ENCODE measurements around the gene ARL4C.

ARL4C gene

GRCh38 chr2:234469972-234470371 is 26.9 kb downstream of the ARL4C start:
- H3K36me3 ChIP-seq (ENCODE audit: low read length): no peaks in the 10 kb centered on the region
- H3K79me2 ChIP-seq (ENCODE audit: insufficient read depth, low read length): no peaks in the 10 kb centered on the region
- no peak for TF ChIP-seq EZH2phosphoT487 (conservative IDR thresholded peaks at IDR 0.05; ENCODE audit: low read length)
- no peak for TF ChIP-seq CTCF (IDR thresholded peaks at IDR 0.05; ENCODE audit: insufficient read depth, low read length, poor library complexity, severe bottlenecking)
- H2AFZ ChIP-seq (ENCODE audit: low read depth, low read length, severe bottlenecking): no peak overlapping the region
- no peaks in the 10 kb centered on the region for H3K27me3 ChIP-seq (ENCODE audit: low read length)
- H3K9me2 ChIP-seq (replicated peaks; ENCODE audit: insufficient read depth, low read length): no peaks in the 10 kb centered on the region
- H3K27ac ChIP-seq (ENCODE audit: low read depth, low read length): no peak overlapping the region
- no peak overlapping the region for H3K9ac ChIP-seq (ENCODE audit: low read length)
- no peaks in the 10 kb centered on the region for H3F3A ChIP-seq (ENCODE audit: insufficient read depth)
- H3K4me3 ChIP-seq (ENCODE audit: insufficient read depth, low read length, poor library complexity, severe bottlenecking): no peak overlapping the region
- no peak overlapping the region for H3K4me2 ChIP-seq (ENCODE audit: low read depth, low read length, poor library complexity, severe bottlenecking)
- H4K20me1 ChIP-seq (ENCODE audit: low read depth, low read length): no peaks in the 10 kb centered on the region
- no peaks in the 10 kb centered on the region for H3K9me3 ChIP-seq (ENCODE audit: insufficient read depth, low read length)

GRCh38 chr2:234469251-234469845 is 27.5 kb downstream of the ARL4C start:
- H3F3A ChIP-seq (ENCODE audit: insufficient read depth): no peaks in the 10 kb centered on the region
- no peak overlapping the region for H3K4me2 ChIP-seq (ENCODE audit: low read depth, low read length, poor library complexity, severe bottlenecking)
- no peak overlapping the region for H3K27ac ChIP-seq (ENCODE audit: low read depth, low read length)
- no peaks in the 10 kb centered on the region for H3K27me3 ChIP-seq (ENCODE audit: low read length)
- no peaks in the 10 kb centered on the region for H3K9me3 ChIP-seq (ENCODE audit: insufficient read depth, low read length)
- H3K9me2 ChIP-seq (replicated peaks; ENCODE audit: insufficient read depth, low read length): no peaks in the 10 kb centered on the region
- no peaks in the 10 kb centered on the region for H3K79me2 ChIP-seq (ENCODE audit: insufficient read depth, low read length)
- no peaks in the 10 kb centered on the region for H4K20me1 ChIP-seq (ENCODE audit: low read depth, low read length)
- no peak overlapping the region for H3K4me3 ChIP-seq (ENCODE audit: insufficient read depth, low read length, poor library complexity, severe bottlenecking)
- H3K9ac ChIP-seq (ENCODE audit: low read length): no peak overlapping the region
- H3K36me3 ChIP-seq (ENCODE audit: low read length): no peaks in the 10 kb centered on the region
- no peak overlapping the region for H2AFZ ChIP-seq (ENCODE audit: low read depth, low read length, severe bottlenecking)
- TF ChIP-seq CTCF (IDR thresholded peaks at IDR 0.05; ENCODE audit: insufficient read depth, low read length, poor library complexity, severe bottlenecking) (no peak), EZH2phosphoT487 (conservative IDR thresholded peaks at IDR 0.05; ENCODE audit: low read length) (no peak)

GRCh38 chr2:234468503-234468902 is 28.4 kb downstream of the ARL4C start:
- no peak overlapping the region for H3K9ac ChIP-seq (ENCODE audit: low read length)
- no peaks in the 10 kb centered on the region for H3K27me3 ChIP-seq (ENCODE audit: low read length)
- H3K4me3 ChIP-seq (ENCODE audit: insufficient read depth, low read length, poor library complexity, severe bottlenecking): no peak overlapping the region
- H3K36me3 ChIP-seq (ENCODE audit: low read length): no peaks in the 10 kb centered on the region
- TF ChIP-seq EZH2phosphoT487 (conservative IDR thresholded peaks at IDR 0.05; ENCODE audit: low read length) (no peak), CTCF (IDR thresholded peaks at IDR 0.05; ENCODE audit: insufficient read depth, low read length, poor library complexity, severe bottlenecking) (no peak)
- no peaks in the 10 kb centered on the region for H3F3A ChIP-seq (ENCODE audit: insufficient read depth)
- H4K20me1 ChIP-seq (ENCODE audit: low read depth, low read length): no peaks in the 10 kb centered on the region
- H3K27ac ChIP-seq (ENCODE audit: low read depth, low read length): no peak overlapping the region
- no peak overlapping the region for H2AFZ ChIP-seq (ENCODE audit: low read depth, low read length, severe bottlenecking)
- H3K9me3 ChIP-seq (ENCODE audit: insufficient read depth, low read length): no peaks in the 10 kb centered on the region
- no peaks in the 10 kb centered on the region for H3K79me2 ChIP-seq (ENCODE audit: insufficient read depth, low read length)
- no peak overlapping the region for H3K4me2 ChIP-seq (ENCODE audit: low read depth, low read length, poor library complexity, severe bottlenecking)
- H3K9me2 ChIP-seq (replicated peaks; ENCODE audit: insufficient read depth, low read length): no peaks in the 10 kb centered on the region

Measured in SU-DHL-6 (cell line).